ENCODE measurements around the gene CDH8. TPM values are rescaled to one million over a fixed set of nuclear protein-coding genes. Genes with fewer than 3 reads are reported as not detected.

CDH8 gene
- total and polyA plus RNA-seq, 4 donors, result 0.09 TPM; not detected in 3

GRCh38 chr16:61952841-61953240 is 83.4 kb downstream of the CDH8 start:
- 32% methylated on average over 1 of the region's 1 CpG for WGBS
- no peak for DNase-seq (ENCODE audit: low spot score)
- H3K9me3 ChIP-seq (ENCODE audit: control insufficient read depth in 4 of 4, low read length in 3 of 4), result no peaks in the 10 kb centered on the region
- TF ChIP-seq ZBTB33 (IDR thresholded peaks at IDR 0.05), result no peak
- no peak for TF ChIP-seq ATF3 (IDR thresholded peaks at IDR 0.05)
- no peak for TF ChIP-seq HNF4G (IDR thresholded peaks at IDR 0.05)
- H3K36me3 ChIP-seq (ENCODE audit: control insufficient read depth in 4 of 4, insufficient read depth in 3 of 4, low read depth in 1 of 4, low read length in 3 of 4), result no peaks in the 10 kb centered on the region
- H3K27ac ChIP-seq (ENCODE audit: low read depth in 1 of 2, low read length in 2 of 2), result no peak overlapping the region
- H3K27me3 ChIP-seq (ENCODE audit: control insufficient read depth in 4 of 4, insufficient read depth in 4 of 4, low read length in 3 of 4), result no peaks in the 10 kb centered on the region
- H3K4me1 ChIP-seq (ENCODE audit: control insufficient read depth in 4 of 4, insufficient read depth in 4 of 4, low read length in 3 of 4), result no peaks in the 10 kb centered on the region
- H3K9ac ChIP-seq (ENCODE audit: low read depth in 1 of 2, low read length in 2 of 2), result no peak overlapping the region
- no peak overlapping the region for H3K4me3 ChIP-seq (ENCODE audit: low read depth in 1 of 3, low read length in 3 of 3)

GRCh38 chr16:61948414-61948813 is 87.8 kb downstream of the CDH8 start:
- no peaks in the 10 kb centered on the region for H3K36me3 ChIP-seq (ENCODE audit: control insufficient read depth in 4 of 4, insufficient read depth in 3 of 4, low read depth in 1 of 4, low read length in 3 of 4)
- H3K9me3 ChIP-seq (ENCODE audit: control insufficient read depth in 4 of 4, low read length in 3 of 4), result no peaks in the 10 kb centered on the region
- no peak for DNase-seq (ENCODE audit: low spot score)
- H3K9ac ChIP-seq (ENCODE audit: low read depth in 1 of 2, low read length in 2 of 2), result no peak overlapping the region
- H3K4me3 ChIP-seq (ENCODE audit: low read depth in 1 of 3, low read length in 3 of 3), result no peak overlapping the region
- no peak overlapping the region for H3K27ac ChIP-seq (ENCODE audit: low read depth in 1 of 2, low read length in 2 of 2)
- WGBS, result 40% methylated on average over 3 of the region's 3 CpGs
- TF ChIP-seq HNF4G (IDR thresholded peaks at IDR 0.05) (no peak), SP1 (IDR thresholded peaks at IDR 0.05) (no peak), RXRA (IDR thresholded peaks at IDR 0.05) (no peak), ZBTB33 (IDR thresholded peaks at IDR 0.05) (no peak), ATF3 (IDR thresholded peaks at IDR 0.05) (no peak), RAD21 (IDR thresholded peaks at IDR 0.05) (no peak), NR2F2 (IDR thresholded peaks at IDR 0.05) (no peak), TAF1 (conservative IDR thresholded peaks at IDR 0.05) (no peak), GABPA (IDR thresholded peaks at IDR 0.05 in 1 of 2, conservative IDR thresholded peaks at IDR 0.05 in 1 of 2) (no peak)
- H3K4me1 ChIP-seq (ENCODE audit: control insufficient read depth in 4 of 4, insufficient read depth in 4 of 4, low read length in 3 of 4), result no peaks in the 10 kb centered on the region
- no peaks in the 10 kb centered on the region for H3K27me3 ChIP-seq (ENCODE audit: control insufficient read depth in 4 of 4, insufficient read depth in 4 of 4, low read length in 3 of 4)

DNA sequence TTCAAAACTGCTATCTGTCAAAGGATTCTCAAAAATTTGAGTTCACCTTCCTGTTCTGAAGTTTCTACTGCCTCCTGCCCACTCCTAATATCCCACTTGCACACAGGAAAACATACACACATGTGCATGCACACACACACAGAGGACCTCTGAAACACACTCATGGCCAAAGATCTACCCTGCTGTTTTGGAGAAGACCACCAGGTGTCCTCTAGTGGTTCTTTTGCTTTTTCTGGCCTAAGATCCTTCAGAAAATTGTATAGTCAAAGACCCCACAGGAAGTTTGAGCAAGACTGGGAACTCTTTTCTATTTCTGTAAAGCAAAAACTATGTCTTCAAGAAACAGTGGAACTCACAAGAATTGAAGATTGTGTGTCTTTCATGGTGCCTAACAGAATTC is 90.2 kb downstream of the CDH8 start:
- no peak for DNase-seq (ENCODE audit: low spot score)
- no peaks in the 10 kb centered on the region for H3K27me3 ChIP-seq (ENCODE audit: control insufficient read depth in 4 of 4, insufficient read depth in 4 of 4, low read length in 3 of 4)
- no peaks in the 10 kb centered on the region for H3K9me3 ChIP-seq (ENCODE audit: control insufficient read depth in 4 of 4, low read length in 3 of 4)
- H3K36me3 ChIP-seq (ENCODE audit: control insufficient read depth in 4 of 4, insufficient read depth in 3 of 4, low read depth in 1 of 4, low read length in 3 of 4), result no peaks in the 10 kb centered on the region
- no peak overlapping the region for H3K9ac ChIP-seq (ENCODE audit: low read depth in 1 of 2, low read length in 2 of 2)
- H3K27ac ChIP-seq (ENCODE audit: low read depth in 1 of 2, low read length in 2 of 2), result no peak overlapping the region
- H3K4me3 ChIP-seq (ENCODE audit: low read depth in 1 of 3, low read length in 3 of 3), result no peak overlapping the region
- H3K4me1 ChIP-seq (ENCODE audit: control insufficient read depth in 4 of 4, insufficient read depth in 4 of 4, low read length in 3 of 4), result no peaks in the 10 kb centered on the region
- TF ChIP-seq HNF4G (IDR thresholded peaks at IDR 0.05), result no peak
- TF ChIP-seq HNF4A (conservative IDR thresholded peaks at IDR 0.05), result no peak
- no peak for TF ChIP-seq RAD21 (IDR thresholded peaks at IDR 0.05)
